Inferior parietal cortex (tissue), 1 donor: ENCODE results near the gene CCT7.
"Not testable (repeated sequence)": the region's sequence is repeated elsewhere in the genome, so short reads cannot be mapped to it uniquely, and the experiment has no call there.

Source experiments
- DNase-seq: peaks from one replicate; pipeline ENCODE4 v3.0.0-alpha.2; 2016; ENCODE audit errors: extremely low spot score

Gene CCT7

DNA sequence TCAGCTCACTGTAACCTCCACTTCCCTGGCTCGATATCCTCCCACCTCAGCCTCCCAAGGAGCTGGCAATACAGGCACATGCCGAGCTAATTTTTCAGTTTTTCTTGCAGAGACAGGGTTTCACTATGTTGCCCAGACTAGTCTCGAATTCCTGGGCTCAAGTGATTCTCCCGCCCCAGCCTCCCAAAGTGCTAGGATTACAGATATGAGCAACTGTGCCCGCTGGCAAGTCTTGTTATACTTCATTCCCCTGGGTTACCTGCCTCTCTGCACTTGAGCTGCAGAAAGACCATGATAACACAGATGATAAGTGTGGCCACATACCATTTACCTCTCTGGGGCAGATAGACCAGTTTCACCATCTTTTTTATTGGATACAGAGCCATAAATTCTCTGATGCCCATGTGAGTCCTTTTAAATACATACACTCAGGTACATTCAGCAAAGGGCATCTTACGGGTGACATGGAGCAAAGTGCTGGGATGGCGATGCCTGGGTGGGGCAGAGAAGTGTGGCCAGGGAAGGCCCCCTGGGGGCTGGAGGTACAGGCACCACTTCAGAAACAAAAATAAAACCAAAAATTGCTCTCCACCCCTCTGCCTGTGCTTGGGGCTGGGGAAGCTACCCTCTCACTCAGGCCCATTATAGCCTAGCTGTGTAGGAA is 20.4 kb downstream of the CCT7 start:
- no peak for DNase-seq

DNA sequence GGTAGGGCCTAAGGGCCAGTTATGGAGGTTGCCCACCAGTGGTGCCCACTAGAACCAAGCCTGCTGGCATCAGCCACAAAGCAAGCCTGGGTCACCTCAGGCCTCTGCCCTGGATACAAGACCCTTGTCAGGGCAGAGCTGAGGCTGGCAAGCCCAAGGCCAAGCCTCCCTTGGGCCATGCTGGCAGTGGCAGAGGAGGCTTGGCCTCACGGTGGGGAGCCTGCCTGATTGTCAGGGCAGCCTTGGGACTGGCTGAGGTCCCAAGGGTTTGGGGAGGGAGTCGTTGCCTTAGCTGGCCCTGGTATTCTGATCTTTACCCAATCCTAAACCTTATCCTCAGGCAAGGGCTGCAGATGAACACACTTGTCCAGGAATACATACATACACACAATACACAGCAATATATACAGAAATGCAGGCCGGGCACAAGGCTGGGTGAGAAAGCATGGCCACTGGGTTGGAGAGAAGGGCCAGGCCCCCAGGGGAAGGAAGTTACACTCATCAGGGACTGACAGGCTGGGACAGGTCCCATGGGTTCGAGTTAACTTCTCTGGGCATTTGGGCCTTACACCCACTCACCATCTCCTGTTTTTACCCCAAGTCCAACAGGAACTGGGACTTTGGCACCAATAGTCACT is 21.0 kb downstream of the CCT7 start:
- no peak for DNase-seq

DNA sequence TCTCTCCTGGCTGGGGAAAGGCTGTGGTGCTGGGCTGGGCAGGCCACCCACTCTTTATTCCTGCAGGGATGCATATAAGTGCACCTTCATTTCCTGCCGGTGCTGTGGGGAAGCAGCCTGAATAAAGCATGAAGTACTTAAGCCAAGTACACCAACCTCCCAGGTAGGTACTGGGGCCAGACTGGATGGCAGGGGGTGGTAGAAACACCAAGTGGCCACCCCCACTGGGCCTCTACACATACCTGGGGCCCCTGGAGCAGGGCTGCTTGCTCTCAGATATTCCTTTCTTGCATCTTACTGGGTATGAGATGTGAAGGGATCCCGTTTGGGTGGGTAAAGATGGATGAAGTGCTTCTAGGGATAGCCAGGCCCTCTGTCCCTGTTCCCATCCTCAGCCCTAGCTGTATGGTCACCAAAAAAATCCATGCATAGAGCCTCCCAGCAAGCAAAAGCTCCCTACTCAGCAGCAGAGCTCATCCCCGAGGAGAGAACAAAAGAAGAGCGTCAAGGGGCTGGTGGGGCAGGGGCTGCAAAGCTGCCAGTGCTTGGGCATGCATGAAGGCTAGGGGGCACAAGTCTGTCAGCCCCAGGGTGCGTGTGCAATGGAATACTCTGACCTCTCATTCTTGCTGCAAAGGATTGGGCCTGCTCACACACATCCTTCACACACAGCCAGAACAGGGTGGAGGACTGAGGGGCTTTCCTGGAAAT is 22.0 kb downstream of the CCT7 start:
- no peak for DNase-seq

DNA sequence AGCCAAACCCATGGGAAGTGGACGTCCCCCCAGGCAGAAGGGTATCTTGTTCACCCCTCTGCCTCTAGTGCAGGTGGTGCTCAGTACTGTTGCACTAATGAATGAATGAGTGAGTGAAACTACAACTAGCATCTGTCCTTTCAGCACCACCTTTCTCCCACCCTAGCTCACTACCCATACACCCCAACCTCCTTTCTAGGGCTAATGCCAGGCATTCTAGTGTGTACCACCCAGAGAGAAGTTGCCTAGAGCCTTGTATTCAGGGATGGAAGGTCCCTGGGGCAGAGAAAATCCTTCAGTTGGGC is 22.5 kb downstream of the CCT7 start:
- DNase-seq: no peak

DNA sequence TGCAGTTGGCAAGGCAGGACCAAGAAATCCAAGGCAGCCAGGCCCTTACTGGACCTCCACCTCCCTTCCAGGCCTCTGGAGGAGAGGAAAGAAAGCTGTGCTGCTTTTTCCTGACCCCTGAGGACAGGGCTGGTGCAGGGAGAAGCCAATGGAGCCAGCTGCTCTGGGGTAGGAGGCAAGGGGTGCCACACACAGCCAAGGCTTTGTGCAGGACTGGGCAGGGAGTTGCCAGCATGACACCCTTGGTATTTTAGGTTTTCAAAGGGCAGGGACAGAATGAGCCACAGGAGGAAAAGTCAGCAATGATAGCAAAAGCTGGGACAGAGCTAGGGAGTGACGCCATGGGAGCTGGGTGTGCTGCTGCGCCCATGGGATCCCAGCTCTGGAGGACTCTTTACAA is 22.9 kb downstream of the CCT7 start:
- no peak for DNase-seq

DNA sequence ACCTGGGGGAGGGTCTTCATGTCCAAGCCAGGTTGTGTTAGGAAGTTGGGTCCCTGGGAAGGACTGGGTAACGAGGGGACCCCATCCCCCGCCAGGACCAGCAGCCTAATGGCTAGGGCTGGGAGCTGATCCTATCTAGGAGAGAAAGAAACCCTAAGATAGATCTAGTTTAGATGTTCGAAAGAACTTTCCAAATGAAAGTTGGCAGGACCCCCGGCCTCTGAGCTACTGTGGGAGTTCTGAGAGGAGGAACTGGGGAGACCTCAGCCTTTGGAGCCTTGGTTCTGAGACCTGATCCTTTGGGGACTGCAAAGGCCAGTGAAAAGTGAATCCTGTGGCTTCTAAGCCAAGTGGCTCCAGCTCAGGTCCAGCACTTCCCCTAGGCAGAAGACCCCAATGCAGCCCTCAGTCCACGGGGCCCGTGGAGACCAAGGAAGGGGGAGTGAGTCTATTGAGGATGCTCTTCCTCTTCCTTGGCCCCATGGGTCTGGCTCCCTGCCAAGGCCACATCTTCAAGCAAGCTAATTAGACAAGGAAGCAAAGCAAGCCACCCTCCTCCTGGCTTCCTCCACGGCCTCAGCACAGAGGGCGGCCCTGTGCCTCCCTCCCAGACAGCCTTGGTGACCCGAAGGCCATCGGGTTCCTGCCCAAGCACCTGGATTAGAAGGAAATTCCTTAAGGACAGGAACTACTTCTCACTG is 23.5 kb downstream of the CCT7 start:
- no peak for DNase-seq

DNA sequence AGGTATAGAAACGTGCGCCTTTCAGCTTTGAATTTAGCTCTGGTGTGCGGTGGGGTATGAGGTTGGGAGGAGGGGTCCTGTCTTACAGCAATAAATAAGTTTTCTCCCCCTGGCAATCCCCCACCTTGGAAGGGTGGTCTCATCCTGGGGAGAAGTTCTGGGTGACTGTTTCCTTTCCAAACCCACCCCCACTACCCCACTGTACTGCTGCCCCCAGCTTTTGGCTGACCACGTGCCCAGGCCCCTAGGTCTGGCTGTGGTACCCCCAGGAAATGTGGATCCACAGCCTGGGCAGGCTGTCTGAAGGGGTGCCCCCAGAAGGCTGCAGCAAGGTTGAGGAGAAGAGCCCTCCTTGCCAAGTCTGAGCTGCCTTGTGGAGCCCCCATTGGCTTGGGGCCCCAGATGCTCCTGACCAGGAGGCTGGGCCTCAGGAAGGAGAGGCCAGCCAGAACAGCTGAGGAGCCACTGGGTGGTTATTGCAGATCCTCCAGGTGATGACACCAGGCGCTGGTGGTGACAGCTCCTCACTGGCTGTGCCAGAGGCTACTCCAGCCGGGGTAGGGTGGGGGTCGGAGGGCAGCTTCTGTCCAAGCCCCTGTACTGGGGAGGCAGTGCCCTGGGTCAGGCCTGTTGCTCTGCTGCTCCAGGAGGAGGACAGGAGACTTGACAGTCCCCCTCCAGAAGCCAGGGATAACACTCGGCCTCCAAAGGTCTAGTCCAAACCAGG is 24.2 kb downstream of the CCT7 start:
- no peak for DNase-seq

DNA sequence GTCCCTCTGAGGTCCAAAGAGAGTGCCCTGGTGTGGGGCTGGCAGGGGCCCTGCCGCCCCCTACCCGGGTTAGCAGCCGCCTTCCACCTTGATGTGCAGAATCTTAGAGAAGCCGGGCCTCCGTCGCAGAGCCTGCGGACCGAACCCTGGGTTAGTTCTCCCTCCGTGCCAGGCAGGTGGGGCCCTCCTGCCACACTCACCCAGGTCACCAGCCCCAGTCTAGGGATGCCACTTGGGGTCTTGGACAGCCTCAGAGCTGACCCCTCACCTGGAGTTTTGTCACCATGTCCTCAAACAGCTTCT is 24.8 kb downstream of the CCT7 start:
- DNase-seq: no peak

DNA sequence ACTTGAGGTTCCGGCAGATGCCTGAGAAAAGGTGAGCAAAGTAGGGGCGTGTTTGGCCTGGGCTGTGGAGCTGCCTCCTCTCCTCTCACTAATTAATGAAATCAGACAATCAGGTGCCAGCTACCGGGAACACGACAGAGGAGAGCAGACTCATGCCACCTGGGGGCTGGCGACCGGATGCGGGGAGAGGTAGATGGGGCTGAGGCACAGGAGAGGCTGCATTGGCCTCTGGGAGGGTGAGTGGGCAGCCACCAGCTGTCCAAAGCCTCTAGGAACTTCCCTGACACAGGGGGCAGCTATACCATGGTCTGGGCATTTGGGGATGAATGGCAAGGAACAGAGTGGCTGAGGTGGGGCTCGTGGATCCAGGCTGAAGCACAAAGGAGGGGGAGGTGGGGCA is 25.2 kb downstream of the CCT7 start:
- DNase-seq: no peak

DNA sequence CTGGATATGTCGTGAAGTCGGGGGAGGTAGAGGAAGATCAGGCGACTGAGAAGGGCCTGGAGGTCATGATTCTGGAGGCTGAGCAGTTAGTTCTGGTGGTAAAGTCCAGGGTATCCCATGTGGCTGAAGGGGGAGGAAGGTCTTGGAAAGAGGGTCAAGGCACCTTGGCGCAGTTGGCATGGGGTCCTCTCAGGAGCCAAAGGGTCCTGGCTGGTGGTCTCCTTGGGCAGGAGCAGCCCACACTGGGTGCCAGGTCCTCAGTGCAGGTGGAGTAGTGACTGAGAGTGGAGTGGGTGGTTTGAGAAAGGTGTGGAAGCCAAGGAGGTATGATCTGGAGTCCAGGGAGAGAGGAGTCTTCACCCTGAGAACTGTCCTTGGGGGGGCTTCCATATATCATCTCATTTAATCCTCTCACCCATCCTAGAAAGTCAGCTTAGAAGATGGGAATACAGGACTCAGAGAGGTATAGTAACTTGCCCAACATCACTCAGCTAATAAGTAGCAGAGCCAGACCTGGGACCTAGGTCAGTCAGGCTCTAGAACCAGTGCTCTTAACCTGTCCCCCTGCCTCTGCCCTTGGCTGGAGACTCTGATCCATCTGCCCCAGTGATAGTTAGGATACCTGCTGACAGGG is 25.7 kb downstream of the CCT7 start:
- no peak for DNase-seq

DNA sequence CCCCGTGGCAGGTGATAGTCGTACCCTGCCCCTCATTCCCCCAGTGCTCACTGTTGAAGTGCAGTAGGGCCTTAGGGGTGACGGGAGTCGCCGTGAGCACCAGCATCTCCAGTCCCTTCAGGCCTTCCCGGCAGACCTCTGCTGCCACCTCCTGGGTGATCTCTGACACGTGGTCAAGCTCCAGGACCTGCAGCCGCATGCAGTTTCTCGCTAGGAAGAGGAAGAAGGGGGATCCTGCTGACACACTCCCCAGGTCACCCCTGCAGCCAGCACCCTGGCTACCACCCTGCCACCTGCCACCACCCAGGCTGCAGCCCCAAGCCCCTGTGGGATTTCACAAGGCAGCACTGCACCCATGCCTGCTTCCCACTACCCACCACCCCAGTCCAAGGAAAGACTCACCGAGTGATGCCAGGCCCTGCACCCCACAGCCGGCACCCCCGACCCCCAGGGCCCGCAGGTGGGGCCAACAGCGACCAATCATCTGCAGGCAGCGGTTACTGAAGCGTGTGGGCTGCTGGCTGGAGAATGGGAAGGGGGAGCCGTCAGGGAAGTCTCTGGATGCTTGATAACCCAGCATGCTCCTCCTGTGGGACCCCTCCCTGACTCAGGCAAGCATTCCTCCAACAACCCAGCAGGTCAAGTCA is 26.4 kb downstream of the CCT7 start:
- no peak for DNase-seq

DNA sequence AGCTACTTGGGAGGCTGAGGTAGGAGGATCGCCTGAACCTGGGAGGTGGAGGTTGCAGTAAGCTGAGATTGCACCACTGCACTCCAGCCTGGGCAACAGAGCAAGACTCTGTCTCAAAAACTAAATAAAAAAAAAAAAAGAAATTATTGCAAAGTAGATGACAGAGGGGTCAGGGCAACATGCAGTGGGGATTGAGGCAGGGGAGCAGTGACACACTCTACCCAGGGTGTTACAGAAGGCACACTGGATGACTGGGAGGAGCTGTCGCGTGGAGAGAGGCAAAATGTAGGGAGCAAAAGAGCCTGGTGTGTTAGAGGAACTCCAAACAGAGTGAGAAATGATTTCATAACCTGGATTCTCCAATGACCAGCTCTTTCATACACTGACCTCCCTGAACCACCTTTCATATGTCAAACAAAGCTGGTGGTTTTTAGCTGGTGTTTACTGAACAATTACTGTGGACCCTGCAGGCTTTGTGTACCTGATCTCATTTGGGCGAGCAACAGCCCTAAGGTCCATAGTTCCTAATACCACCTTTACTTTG is 28.1 kb downstream of the CCT7 start:
- no peak for DNase-seq

DNA sequence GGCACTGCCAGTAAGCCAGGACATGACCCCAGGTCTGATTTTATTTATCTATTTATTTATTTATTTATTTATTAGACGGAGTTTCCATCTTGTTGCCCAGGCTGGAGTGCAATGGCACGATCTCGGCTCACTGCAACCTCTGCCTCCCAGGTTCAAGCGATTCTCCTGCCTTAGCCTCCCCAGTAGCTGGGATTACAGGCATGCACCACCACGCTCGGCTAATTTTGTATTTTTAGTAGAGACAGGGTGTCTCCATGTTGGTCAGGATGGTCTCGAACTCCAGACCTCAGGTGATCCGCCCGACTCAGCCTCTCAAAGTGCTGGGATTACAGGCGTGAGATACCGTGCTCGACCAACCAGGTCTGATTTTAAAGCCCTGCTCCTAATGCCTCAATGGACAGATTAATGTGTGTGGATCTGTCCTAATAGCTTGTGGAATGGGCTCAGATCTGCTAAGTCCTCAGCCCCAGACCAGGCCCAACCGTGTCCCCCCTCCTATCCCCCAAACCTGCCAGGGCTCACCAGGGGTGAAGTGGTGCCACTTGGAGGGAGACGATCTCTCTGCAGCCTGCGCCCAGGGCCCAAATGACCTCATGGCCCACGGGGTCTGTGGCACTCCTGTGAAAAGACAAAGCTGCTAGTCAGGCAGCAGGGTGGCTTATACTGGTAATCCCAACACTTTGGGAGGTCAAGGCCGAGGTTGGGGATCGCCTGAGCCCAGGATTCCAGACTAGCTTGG is 28.8 kb downstream of the CCT7 start:
- DNase-seq: not testable (repeated sequence)

DNA sequence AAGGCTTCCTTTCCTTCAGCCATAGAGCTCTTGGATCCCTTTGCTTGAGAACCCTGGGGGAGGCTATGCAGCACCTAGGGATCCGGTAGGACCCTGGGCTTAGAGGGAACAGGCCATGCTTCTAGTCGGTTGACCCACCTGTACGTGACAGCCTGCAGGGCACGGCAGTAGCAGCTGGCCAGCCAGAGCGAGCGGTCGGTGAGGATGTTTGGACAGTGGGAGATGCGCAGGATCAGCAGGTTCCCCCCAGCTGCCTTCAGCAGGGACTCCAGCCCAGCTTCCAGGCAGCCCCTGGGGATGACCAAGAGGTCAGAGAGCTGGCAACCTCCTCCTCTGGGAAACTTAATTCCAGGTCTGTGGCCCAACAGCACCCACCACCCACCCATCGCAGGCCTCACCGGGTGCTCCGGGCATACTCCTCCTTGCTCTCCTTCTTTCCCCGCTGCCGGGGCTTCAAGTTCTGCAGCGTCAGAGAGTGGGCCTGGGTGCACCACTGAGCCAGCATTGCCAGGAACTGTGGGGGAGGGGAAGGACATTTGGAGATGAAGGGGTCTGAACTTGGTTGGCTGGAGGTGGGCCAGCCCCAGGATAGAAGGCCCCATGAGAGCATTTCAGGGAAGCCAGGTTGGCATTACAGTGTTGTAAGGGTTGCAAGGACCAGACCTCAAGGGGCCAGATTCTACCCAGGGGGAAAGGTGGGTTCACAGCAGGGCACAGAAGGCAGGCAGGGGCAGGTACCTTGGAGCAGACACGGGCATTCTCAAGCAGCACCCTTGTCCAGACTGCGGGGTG is 29.6 kb downstream of the CCT7 start:
- no peak for DNase-seq

DNA sequence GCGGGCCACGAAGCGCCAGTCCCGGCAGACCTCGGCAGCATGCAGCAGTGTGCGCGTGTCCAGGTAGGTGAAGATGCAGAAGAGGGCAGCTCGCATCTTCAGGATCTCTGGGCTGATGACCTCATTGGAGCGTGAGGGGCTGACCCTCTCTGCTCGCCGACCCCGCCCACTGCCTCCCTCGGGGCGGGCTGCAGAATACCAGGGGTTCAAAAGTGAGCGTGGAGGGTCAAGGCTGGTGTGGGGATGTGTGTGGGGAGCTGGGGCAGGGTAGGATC is 30.2 kb downstream of the CCT7 start:
- DNase-seq: no peak

DNA sequence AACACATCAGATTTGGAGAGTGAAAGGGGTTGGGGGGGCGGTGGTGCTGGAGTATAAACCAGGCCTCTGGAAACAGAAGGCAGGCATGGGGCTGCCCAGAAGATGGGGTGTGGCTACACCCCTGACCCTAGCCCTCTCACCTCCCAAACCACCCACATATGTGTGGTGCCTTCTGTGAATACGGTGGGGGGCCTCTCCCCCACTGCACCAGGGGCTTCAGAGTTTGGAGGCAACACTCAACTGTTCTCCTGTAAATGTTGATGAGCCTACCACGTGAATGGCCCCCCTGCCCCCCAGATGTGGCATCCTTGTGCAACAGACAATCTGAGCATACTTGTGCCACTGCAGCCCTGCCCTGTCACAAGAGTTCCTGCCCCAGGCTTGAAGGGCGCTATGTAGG is 30.7 kb downstream of the CCT7 start:
- no peak for DNase-seq

DNA sequence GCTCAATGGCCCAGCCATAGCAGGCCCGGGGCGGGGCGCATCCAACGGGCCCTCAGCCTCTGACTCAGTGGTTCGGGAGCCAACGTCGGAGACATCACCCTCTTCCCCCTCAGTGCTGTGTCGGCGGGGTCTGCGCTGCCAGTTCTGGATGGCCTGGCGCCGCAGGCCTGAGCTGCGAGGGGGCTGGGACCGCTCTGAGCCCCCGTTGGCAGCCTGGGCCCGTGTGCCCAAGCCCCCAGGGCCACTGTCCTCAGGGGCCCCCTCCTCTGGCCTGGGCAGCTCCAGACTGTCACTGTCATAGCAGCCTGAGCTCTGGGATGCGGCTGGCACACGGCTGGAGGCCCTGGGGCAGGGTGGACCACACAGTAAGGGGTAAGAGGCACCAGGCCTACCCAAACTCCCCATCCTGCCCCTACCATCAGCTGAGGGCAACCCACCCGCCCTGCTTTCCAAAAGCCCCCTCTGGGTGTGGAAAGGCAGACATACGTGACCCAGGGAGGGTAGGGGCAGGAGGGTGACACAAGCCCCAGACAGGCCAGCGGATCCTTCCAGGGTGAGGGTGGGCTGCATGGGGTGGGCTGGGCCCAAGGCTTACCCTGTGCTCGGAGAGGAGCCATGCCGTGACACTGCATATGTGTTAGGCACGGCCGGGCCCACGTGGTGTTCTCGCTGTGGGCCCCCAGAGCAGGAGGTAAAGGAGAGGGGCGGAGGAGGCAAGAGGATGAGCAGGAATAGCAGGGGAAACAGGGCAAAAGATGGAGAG is 31.4 kb downstream of the CCT7 start:
- no peak for DNase-seq

DNA sequence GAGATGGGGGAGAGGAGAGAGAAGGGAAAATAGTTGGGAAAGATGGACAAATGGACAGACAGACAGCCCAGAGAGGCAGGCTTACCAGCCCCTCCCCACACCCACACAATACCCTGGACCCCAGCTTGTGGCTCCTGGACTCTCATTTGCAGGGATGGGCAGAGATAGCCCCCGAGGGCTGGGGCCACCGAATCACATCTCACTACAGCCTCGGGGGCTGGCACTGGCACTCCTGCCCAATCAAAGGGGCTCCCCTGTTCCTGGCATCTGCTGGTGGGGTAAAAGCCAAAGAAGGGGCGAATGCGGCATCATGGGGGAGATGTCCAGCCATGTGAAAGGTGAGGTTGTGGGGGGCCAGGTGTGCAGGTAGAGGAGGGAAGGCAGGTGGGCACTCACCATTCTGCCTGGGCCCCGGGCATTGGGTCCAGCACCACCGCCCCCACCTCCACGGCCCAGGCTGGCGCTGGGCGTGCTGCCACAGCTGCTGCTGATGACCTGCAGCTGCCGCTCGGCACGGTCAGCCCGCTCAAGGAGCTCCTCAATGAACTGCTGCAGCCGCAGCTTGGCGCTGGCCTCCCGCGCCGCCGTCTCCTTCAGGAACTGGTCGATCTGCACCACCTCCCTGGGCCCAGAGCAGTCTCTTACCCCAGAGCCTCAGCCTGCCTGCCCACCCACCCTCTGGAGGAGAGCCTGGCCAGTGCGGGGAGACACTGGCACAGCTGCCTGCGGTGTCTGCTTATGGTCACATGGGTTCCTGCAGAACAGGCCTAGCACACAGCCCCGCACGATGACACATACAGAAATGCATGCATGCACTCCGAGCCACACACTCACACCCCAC is 32.2 kb downstream of the CCT7 start:
- no peak for DNase-seq
